Endometrium (tissue), 2 donors: ENCODE measurements around the gene NRXN2.

Source experiments
- FAIRE-seq: peaks from 2 replicates; lab custom pipeline; 2012; peaks lifted over from hg19 to GRCh38; lab: Jason Lieb, UNC
- donor health status: control.
- donor health status: control.

Gene NRXN2

DNA sequence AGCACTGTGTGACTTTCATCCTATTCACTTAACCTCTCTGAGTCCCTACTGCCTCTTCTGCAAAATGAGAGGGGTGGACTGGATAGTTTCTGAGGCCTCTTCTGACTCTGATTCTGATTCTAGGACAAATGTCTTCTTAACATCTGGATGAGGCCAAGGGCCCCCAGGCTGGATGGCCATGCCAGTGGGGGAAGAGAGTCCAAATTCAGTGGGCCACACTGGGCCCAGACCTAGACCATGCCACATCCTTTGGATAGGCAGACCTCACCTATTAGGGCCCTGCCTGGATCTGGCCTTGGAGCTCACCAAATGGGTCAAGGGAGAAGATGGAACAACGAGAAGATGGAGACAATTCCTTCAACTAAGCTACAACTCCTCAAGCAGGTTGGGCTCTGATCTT lies 24.6 kb downstream of the NRXN2 start:
- no peak for FAIRE-seq

DNA sequence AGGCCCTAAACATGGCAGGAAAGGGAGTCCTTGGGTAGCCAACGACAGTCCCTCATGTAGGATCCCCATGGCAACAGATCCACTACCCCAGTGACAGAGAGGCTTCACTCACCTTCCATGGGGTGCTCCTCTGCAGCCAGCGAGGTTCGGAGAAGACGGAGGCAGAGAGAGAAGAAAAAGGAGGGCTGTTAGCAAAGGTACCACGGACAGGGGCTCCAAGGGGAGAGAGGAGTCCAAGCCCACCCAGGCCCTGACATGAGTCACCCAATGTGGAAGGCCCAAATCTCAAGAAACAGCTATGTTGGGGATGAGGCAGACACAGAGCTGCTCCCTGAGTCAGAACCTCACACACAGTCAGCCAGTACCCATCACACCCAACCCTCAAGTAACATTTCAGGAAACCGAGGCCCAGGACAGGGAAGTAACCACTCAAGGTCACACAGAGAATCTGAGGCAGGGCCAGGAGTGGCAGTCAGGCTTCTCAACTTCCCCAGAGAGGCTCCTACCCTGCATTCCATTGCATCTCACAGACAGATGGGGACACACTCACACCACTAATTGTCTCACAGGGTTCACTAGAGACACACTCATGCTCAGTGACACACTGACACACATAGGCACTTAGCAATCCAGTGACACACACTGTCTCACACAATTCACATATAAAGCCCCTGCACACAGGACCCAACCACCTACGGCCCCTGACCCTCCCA lies 25.2 kb downstream of the NRXN2 start:
- FAIRE-seq: no peak

DNA sequence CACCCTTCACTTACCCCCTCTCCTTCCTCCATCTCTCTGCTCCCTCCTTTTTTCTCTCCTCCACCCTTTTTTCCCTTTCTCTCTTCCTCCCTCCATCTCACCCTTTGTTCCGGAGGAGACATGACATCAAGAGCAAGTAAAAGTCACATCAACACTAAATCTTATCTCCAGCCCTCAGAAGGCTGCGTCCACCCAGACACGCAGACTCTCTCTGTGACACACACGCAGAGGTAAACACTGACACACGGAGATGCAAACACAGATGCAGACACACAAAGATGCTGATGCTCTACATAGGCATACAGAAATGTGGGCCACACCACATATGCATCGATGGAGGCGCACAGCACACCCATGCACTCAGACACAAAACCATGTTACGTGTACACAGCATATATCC lies 27.0 kb downstream of the NRXN2 start:
- FAIRE-seq: no peak

DNA sequence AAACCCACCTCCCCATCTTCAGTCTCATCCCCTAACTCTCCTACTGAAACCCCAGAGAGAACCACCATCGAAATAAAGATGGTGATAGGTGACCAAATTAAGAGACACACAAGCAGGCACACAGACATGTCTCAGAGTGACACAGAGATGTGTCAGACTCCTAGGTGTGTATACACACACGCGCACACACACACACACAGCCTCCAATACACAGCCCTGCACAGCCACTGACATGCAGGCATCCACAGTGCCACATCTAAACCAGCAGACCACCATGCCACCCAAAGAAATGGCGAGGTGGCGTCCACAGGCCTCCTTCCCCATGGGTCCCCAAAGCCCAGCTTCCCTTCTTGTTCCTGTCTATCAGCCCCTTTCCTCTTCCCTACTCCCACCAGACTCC lies 27.4 kb downstream of the NRXN2 start:
- FAIRE-seq: no peak

DNA sequence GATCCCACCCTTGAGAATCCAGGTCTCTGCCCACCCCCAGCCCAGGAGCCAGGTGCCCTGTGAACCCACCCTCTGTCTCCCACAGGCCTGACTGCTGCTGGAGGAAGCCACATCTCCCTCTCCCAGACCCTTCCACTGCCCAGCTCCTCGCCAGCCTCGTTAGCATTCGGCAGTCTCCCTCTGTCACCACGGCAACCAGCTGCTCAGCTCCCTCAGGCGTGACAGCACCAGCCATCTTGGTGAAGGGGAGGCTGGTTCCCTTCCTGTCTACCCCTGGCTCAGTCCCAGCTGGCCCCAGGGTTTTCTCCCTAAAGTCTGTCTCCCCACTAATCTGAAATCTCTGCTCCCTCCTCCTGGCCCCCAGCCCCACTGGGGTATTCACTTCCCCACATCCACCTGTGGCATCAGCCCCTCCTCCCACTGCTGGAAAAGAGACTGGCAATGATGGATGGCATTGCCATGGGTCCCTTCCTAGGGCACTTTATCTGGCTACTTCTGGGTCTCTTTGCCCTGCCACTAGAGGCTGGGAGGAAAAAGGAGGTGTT lies 28.1 kb downstream of the NRXN2 start:
- no peak for FAIRE-seq

DNA sequence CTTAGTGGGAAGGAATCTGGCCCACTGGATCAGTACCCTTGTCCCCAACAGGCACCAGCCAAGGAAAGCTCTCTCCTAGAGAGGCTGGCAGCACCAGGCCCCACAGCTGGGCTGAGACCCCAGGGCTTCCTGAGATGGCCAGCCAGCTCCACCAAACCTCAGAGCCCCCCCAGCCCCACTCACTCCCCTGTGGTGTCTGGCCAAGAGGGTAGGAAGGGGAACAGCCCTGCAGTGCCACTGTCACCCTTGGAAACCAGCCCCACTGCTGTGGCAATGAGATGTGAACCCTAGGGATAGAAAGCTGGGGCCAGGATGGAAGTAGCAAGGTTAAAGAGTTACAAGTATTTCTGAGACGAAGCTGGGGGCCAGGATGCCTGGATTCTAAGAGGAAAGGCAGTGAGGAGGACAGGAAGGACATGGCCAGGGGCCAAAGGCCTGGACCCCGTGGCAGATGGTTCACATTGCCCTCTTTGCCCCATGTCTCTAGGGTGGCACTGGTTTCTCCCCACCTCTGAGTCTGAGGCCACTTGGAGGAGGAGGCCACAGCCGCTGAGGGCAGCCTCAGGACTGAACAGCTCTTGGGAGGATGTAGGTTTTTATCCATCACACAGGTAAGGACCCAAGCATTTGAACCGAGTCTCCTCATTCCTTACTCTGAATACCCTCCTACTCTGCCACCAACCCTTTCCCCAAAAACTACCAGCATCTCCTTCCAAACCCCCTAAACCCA lies 28.8 kb downstream of the NRXN2 start:
- no peak for FAIRE-seq

DNA sequence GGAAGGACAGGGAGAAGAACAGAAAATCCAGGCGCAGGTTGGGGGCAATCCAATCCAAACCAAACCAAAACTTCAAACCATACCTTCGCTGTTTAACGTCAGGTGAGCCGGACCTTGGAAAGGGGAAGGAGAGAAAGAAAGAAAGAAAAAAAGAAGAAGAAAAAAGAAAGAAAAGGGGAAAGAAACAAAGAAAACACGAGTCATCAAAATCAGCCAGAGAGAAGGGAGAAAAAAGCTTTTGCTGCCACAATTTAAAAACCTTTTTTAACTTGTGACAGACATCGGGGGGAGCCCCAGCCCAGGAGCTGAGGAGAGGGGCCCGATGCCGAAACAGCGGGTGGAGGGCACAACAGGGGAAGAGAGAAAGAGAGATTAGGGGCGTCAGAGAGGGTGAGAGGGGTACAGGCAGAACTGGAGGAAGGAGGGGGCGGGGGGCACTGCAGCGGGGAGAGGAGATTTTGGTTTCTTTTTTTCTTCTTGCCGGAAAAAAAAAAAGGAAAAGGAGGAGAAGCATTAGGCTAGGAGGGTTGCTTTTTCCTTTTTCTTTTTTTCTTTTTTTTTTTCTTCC lies 30.1 kb downstream of the NRXN2 start:
- no peak for FAIRE-seq

DNA sequence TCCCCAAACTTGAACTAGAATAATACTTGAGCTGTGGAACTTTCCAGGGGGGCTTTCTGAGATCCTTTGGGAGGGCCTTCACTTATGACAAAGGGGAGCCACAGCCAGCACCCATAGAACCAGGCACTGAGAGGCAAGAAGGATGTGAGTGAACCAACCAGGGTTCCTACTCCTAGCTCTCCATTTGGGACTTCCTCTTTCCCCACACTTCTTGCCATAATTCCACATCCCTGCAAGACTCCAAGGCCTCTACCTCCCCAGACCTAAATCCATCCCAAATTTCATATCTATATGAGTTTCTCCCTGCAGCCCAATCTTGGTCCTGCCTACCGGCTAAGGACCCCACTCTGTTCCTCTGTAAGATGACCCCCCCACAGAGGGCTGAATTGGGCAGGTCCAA lies 31.5 kb downstream of the NRXN2 start:
- no peak for FAIRE-seq

DNA sequence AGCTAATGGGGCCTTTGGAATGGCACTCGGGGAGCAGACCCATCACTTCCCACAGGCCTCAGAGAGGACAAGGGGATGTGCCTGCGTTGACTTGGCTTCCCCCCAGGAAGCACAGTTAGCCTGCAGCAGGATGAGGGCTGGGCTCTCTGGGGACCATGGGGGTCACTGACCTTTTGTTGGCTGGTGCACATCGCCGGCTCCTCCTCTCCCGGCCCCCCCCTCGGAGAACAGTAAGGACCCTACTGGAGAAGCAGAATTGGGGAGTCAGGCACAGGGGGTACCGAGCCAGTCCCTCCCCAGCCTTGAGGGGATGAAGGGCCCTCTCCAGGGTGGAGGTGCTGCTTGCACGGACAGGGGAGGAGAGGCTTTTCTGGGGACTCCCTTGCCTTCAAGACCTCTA lies 32.8 kb downstream of the NRXN2 start:
- no peak for FAIRE-seq

DNA sequence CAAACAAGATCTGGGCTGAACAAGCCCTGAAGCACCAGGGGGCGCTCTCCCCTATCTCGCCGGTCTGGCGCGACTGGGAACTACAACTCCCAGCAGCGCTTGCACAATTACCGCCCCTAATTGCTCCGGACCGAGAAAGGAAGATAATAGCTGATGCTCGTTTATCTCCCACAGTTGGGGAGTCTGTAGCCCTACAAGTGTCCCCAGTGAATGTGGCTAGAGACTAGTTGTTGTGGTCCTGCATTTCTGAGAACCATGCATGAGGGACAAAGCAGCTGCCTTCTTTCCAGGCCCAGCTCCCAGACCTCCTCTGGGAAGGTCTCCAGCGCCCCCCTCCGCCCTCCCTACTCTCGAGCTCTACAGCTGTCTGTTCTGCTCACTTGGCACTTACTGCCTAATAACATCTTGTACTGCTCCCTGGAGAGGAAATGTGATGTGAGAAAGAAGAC lies 34.4 kb downstream of the NRXN2 start:
- FAIRE-seq: no peak

DNA sequence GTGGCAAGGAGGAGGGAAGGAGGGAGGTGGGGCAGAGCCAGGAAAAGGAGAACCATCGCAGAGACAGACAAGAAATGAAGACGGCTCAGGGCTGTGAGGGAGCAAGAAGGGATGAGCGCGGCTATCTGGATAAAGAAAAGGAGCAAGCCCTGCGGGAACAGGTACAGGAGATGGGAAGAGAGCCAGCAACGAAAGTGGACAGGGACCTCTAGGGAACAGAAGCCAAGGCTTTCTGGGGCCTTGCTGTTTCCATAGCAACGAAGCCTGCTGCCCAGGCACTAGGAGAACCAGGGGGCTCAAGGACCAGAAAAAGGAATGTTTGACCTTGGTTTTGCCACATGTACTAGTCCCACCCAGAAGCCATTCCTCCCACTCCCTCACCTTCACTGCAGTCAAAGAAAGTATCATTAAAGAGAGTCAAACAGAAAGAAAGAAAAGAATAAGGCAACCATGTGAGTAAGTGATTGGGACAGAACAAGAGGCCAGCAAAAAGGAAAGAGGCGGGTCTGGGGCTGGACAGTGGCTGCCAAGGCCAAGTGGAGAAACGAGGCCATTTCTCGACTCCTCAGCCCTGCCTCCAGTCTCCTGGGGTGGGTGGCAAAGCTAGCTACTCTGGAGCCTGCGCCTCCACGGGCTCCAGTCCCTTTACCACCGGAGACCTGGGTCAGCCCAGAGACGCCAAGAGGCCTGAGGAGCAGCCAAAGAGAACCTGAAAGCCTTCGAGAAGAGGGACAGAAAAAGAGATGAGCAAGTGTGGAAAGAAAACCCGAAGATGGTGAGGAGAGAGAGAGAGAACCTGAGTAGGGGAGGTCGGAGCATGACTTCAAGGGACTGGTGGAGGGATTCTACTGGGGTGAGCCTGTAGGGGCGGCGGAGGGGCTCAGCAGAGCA lies 35.1 kb downstream of the NRXN2 start:
- FAIRE-seq: no peak

DNA sequence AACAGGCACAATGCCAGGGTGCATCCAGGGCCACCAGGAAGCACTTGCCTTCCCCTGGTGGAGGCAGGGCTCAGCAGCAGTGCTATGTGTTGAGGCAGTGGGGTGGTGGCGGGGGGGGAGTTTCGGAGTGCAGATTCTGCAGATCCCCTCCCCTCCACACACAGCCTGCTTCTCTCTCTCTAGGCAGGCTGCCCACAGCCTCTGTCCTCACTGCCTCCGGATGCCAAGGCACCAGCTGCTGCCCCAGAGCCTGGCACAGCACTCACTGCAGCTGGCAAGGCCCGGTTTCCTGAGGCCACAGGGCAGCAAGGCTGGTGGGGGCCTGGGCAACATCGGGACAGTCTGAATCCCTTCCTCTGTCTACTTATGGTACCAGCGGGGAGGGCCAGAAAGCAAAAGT lies 35.8 kb downstream of the NRXN2 start:
- FAIRE-seq: no peak

DNA sequence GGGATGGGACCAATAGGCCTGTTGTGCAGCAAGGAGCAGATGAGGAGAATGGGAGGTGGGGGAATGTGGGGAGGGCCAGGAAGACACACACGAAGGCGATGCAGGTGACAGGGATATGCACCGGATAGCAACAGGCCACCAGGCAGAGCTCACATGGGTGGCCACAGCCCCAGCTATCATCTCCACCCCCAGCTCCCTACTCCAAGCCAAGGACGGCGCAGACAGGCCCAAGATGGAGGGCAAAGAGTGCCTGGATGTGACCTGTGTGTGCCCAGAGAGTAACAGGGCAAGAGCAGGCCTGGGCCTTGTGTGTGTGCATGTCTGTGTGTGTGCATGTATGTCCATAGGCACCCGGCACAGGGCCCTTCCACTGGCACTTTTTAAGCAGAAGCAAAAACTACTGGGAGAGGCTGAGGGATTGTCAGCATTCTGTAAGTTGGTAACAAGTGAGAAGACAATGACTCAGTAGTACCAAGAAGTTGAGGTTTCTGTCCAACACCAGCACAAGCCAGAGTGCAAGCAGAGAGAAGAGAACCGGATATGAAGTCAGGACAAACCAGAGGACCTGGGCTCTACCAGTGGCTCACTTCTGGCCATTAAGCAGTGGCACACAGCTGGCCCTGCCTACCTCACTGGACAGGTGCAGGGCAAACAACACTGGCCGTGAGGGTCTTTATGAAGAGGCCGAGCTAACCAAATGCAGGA lies 36.4 kb downstream of the NRXN2 start:
- no peak for FAIRE-seq

DNA sequence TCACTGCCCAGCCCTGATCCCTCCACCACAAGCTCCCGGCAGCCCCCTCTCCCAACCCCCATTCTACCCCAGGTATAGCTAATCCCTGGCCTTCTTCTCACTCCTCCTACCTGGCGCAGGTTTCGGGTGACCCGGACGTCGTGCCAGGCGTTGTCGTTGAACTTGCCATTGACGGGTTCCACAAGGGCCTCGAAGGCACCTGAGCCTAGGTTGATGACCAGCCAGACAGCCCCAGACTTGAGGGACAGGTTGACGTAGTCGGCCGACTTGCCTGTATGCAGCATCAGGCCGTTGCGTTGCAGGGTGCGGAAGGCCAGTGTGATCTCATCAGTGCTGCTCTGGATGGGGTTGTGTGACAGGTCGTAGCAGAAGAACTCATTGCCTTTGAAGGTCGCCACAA lies 37.5 kb downstream of the NRXN2 start:
- FAIRE-seq: no peak

DNA sequence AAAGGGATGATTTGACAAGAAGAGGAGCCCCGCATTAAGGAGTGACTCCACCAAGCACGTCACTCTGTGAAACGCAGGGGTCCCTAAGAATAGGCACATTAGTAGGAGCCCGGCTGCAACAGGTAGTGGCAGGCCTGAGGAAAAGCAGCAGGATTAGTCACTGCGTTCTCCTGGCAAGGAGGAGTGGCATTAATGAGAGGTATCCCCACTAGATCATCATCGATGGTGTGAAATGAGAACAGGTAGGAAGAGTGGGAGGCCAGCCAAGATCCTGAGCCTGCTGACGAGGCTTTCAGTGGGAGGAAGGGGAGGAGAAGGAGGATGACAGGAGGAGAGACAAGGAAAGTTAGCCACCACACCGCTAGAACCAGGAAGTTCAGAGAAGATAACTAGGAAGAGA lies 38.6 kb downstream of the NRXN2 start:
- no peak for FAIRE-seq

DNA sequence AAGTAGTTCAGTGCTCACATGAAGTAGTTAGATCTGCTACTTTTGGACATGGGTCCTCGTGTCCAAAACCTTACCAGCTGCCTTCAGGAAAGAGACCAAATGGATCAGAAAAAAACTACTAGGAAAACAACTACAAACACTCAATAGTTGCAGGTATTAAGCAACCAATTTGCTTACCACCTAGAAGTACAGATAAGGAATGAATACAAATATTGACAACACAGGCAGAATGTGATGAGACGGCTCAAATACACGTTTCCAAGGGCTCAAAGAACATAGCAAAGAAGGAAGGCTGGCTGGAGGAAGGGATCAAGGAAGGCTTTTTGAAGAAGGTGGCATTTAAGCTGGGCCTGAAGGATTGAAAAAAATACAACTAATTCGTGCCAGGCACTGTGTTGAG lies 41.8 kb downstream of the NRXN2 start:
- FAIRE-seq: no peak

DNA sequence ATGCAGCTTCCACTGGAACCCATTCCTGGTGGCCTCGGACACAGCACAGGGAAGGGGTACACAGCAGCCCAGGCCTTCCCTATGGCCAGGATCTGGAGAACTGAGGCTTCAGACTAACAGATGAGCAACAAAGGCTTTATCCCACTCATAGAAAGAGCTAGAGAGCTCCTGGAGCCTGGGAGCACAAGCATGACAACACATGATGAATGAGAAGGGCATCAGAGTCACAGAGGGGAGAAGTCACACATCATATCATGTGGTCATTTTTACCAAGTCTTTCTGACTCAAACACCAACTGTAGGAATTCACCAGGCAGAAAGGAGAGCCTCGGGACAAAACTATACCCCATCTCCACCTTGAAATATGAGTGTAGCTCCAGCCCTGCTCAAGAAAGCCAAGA lies 43.2 kb downstream of the NRXN2 start:
- no peak for FAIRE-seq

DNA sequence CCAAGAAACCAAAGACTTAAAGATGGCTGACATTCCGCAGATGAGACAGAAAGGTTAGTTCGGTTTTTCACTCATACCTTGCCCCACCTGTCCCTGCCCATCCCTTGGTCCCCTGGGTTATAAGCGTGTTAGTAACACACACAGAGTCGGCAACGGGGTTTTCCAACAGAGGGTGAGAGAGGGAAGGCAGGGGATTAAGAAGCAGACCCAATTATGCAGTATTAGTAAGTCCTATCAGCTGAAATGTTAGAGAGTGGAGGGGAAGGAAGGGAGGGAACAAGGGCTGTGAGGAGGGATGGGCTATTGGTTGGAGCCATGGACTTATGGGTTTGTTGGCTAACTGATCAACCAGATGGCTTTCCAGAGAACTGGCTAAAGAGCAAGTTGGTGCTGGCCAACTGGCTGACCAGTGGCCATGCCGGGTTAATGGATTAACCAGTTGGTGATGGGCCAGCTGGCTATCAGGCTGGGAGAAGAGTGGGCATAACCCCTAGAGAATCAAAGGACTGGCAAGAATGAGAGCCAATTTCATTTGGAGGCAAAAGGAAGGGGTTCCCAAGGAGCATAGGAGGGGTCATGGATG lies 45.5 kb downstream of the NRXN2 start:
- FAIRE-seq: no peak

DNA sequence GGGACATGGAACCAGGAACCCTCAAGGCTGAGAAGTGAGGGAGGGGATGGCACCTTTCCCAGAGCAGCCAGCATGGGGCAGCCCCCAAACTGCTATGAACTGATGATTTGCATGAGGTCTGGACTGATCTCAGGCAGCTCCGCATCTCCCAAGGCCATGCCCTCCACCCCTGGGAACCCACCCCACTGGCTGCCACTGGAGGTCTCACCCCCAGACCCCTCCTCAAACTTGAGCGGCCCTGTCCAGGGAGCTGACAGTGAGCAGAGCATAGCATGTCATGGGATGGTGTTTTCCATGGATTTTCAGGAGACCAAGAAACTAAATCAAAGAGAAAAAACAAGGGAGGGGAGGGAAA lies 46.8 kb downstream of the NRXN2 start:
- no peak for FAIRE-seq

DNA sequence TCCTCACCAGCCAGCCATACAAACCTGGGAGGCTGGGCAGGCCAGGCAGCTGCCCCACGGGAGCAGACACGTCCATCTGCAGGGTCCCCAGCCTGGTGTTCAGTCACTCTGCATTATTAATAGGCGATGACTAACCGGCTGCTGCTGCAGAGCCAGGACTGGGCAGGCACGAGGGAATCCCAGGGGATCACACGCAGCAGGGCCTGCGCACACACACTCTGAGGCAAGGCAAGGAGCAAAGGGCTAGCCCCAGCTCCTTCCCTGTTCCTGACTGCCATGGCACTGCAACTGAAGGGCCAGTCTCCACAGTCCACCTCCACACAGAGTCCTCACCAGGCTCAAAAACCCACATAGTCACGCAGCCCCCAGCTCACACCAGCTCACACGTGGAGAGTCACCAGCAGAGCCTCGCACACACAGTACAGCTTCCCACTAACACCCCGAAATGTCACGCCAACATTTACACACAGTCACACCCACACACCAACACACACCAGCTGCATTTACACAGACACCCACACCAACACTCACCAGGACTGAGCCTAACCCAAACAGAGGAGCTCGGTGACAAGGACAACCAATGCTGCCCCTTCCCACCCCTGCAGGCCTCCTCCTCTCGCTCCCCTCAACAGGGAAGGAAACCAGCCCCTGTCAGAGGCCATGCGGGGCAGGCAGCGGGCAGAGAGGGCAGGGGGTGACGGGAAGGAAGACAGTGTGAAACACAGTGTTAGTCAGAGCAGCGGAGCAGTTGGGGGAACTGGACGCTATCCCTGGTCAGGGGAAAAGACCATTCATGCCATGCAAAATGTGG lies 47.3 kb downstream of the NRXN2 start:
- FAIRE-seq: no peak

DNA sequence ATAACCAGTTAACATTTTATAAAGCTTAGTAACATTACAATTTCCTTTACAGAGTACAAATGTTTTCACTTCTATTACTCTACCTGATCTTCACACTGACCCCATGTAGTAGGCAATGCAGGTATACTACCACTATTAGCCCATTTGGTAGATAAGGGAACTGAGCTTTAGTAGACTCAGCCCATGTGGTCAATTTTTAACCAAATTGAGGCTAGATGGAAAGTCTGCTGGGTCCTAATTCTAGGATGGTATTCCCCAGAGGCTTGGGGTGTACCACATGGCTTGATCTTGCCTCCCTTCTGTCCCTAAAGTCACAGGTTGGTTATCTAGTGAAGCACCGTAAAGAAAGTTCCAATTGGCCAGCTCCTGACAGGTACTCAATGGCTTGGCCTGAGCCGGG lies 48.2 kb downstream of the NRXN2 start:
- no peak for FAIRE-seq
